Measurements from ENCODE around the gene KLHDC10.
"Not testable (repeated sequence)": the region's sequence is repeated elsewhere in the genome, so short reads cannot be mapped to it uniquely, and the experiment has no call there.

KLHDC10 gene

DNA sequence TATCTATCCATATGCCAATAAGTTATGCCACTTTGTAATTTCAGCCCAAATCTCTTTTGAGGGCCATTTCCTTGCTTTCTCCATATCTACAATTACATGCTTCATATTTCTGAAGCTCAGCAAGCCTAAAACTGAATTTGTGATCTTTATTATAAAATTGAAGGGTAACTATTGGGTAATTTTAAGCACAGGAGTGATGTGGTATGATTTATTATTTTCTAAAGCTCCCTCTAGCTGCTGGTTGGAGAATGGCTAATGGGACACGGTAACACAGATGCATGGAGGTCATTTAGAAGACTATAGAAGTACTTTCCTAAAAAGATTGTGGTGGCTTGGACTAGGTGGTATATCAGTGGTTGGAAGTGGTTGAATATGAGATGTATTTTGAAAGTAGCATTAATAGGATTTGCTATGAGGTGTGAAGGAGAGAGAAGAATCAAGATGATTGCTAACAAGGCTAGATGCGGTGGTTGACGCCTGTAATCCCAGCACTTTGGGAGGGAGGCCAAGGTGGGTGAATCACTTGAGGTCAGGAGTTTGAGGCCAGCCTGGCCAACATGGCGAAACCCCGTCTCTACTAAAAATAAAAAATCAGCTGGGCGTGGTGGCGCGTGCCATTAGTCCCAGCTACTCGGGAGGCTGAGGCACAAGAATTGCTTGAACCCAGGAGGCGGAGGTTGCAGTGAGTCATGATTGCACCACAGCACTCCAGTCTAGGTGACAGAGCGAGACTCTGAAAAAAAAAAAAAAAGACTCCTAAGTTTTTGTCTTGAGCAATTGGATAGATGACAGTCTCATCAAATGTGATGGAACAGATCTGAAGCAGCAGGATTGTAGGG is 13.9 kb downstream of the KLHDC10 start:
- Histone ChIP-seq H3K27ac (ENCODE audit: low read depth, low read length) (no peak overlapping the region), H3K18ac (ENCODE audit: low read length) (no peak overlapping the region), H3K79me2 (ENCODE audit: control insufficient read depth, insufficient read depth, low read length) (no peaks in the 10 kb centered on the region), H3K56ac (ENCODE audit: low read length) (no peak overlapping the region), H3K4me3 (ENCODE audit: low read length) (no peak overlapping the region), H3K23ac (ENCODE audit: low read length) (no peak overlapping the region), H2BK15ac (replicated peaks; ENCODE audit: low read depth) (no peak overlapping the region), H4K8ac (ENCODE audit: low read depth, low read length) (no peak overlapping the region), H3K4ac (ENCODE audit: low read depth, low read length) (no peak overlapping the region), H2BK5ac (ENCODE audit: low read length) (no peak overlapping the region), H3K36me3 (ENCODE audit: control insufficient read depth, insufficient read depth, low read length) (no peaks in the 10 kb centered on the region), H4K5ac (ENCODE audit: low read length) (no peak overlapping the region), H3K27me3 (ENCODE audit: insufficient read depth, low read length, poor library complexity) (no peaks in the 10 kb centered on the region), H3K79me1 (ENCODE audit: low read length) (no peaks in the 10 kb centered on the region), H3K4me2 (ENCODE audit: low read length) (no peak overlapping the region), H2BK120ac (ENCODE audit: low read depth, low read length) (no peak overlapping the region), H3K4me1 (ENCODE audit: control insufficient read depth, low read depth, low read length) (no peaks in the 10 kb centered on the region), H3K9ac (ENCODE audit: low read length) (no peak overlapping the region), H2AK5ac (ENCODE audit: low read length) (no peak overlapping the region)
- no CpG with 5 or more reads among the region's 11 CpGs for WGBS (ENCODE audit: extremely low coverage, insufficient coverage, low lambda C conversion rate)
- peak; percentile 13 for DNase-seq

DNA sequence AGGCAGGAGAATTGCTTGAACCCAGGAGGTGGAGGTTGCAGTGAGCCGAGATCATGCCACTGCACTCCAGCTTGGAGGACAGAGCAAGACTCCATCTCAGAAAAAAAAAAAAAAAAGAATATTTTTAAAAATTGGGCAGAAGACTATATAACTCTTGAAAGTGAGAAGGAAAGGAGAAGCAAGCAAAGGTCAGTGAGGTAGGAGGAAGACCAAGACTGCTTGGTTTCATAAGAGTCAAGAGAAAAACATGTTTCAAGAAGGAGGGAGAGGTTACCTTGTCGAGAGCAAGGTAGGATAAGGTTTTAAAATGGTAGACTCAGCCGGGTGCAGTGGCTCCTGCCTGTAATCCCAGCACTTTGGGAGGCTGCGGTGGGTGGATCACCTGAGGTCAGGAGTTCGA is 14.9 kb downstream of the KLHDC10 start:
- not testable (repeated sequence) for H3K4me2 ChIP-seq (ENCODE audit: low read length); H3K36me3 ChIP-seq (ENCODE audit: control insufficient read depth, insufficient read depth, low read length); H3K18ac ChIP-seq (ENCODE audit: low read length); H3K23ac ChIP-seq (ENCODE audit: low read length); H3K9ac ChIP-seq (ENCODE audit: low read length); H2BK5ac ChIP-seq (ENCODE audit: low read length); H4K5ac ChIP-seq (ENCODE audit: low read length); H3K27me3 ChIP-seq (ENCODE audit: insufficient read depth, low read length, poor library complexity); H3K27ac ChIP-seq (ENCODE audit: low read depth, low read length); H2BK120ac ChIP-seq (ENCODE audit: low read depth, low read length); H3K4ac ChIP-seq (ENCODE audit: low read depth, low read length); H3K56ac ChIP-seq (ENCODE audit: low read length); H4K8ac ChIP-seq (ENCODE audit: low read depth, low read length); H3K79me2 ChIP-seq (ENCODE audit: control insufficient read depth, insufficient read depth, low read length); H2AK5ac ChIP-seq (ENCODE audit: low read length); H3K79me1 ChIP-seq (ENCODE audit: low read length); H3K4me1 ChIP-seq (ENCODE audit: control insufficient read depth, low read depth, low read length); H2BK15ac ChIP-seq (replicated peaks; ENCODE audit: low read depth); DNase-seq; H3K4me3 ChIP-seq (ENCODE audit: low read length)
- no CpG with 5 or more reads among the region's 5 CpGs for WGBS (ENCODE audit: extremely low coverage, insufficient coverage, low lambda C conversion rate)

DNA sequence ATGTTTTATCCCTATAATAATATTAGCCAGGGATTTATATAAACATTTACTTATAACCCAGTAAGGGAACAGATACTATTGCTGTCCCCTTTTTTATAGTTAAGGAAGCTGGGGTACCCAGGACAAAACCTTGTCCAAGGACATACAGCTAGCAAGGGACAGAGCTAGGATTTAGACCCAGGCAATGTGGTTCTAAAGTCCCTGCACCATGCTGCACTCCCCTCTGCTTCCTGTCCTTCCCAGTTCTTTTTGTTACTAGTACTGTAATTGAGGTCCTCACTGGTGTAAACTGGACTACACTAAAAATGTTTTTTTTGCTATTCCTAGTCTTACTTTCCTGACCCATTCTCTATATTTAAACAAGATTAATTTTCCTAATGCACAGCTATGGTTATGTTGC is 16.6 kb downstream of the KLHDC10 start:
- Histone ChIP-seq H3K56ac (ENCODE audit: low read length) (no peak overlapping the region), H2AK5ac (ENCODE audit: low read length) (no peak overlapping the region)
- DNase-seq = no peak

DNA sequence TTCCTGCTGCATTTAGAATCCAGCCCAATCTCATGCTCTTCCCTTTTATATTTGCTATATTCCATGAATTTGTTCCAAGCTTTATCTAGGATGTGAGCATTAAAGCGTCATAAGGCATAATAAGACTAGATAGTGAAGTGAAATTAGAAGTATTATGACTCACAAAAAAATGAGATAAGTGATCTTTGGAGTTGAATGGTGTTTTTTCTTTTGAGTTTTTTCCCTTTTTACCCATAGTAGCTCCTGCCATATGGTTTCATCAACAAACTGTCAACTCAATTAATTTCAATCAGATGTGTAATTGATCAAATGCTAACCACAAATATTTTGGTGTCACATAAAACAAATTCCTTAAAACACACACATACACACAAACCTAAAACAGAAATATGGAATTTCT is 17.0 kb downstream of the KLHDC10 start:
- no peak for DNase-seq
- Histone ChIP-seq H3K4me3 (ENCODE audit: low read length) (no peak overlapping the region), H2BK15ac (replicated peaks; ENCODE audit: low read depth) (no peak overlapping the region), H2BK120ac (ENCODE audit: low read depth, low read length) (no peak overlapping the region), H3K23ac (ENCODE audit: low read length) (no peak overlapping the region), H3K18ac (ENCODE audit: low read length) (no peak overlapping the region), H3K27me3 (ENCODE audit: insufficient read depth, low read length, poor library complexity) (no peaks in the 10 kb centered on the region), H4K8ac (ENCODE audit: low read depth, low read length) (no peak overlapping the region), H2AK5ac (ENCODE audit: low read length) (no peak overlapping the region), H3K4me2 (ENCODE audit: low read length) (no peak overlapping the region), H3K79me1 (ENCODE audit: low read length) (no peaks in the 10 kb centered on the region), H3K79me2 (ENCODE audit: control insufficient read depth, insufficient read depth, low read length) (no peaks in the 10 kb centered on the region), H3K56ac (ENCODE audit: low read length) (no peak overlapping the region), H3K9ac (ENCODE audit: low read length) (no peak overlapping the region), H4K5ac (ENCODE audit: low read length) (no peak overlapping the region), H3K36me3 (ENCODE audit: control insufficient read depth, insufficient read depth, low read length) (no peaks in the 10 kb centered on the region), H2BK5ac (ENCODE audit: low read length) (no peak overlapping the region), H3K27ac (ENCODE audit: low read depth, low read length) (no peak overlapping the region), H3K4me1 (ENCODE audit: control insufficient read depth, low read depth, low read length) (no peaks in the 10 kb centered on the region), H3K4ac (ENCODE audit: low read depth, low read length) (no peak overlapping the region)
- WGBS (ENCODE audit: extremely low coverage, insufficient coverage, low lambda C conversion rate) = no CpG with 5 or more reads among the region's 1 CpG

More for the DNA sequence above, 16.6 kb downstream of the KLHDC10 start:
- H3K27ac ChIP-seq (ENCODE audit: low read depth, low read length) = no peak overlapping the region
- no peaks in the 10 kb centered on the region for H3K36me3 ChIP-seq (ENCODE audit: control insufficient read depth, insufficient read depth, low read length)
- H4K8ac ChIP-seq (ENCODE audit: low read depth, low read length) = no peak overlapping the region
- no peaks in the 10 kb centered on the region for H3K79me1 ChIP-seq (ENCODE audit: low read length)
- H4K5ac ChIP-seq (ENCODE audit: low read length) = no peak overlapping the region
- no peak overlapping the region for H2BK5ac ChIP-seq (ENCODE audit: low read length)
- no peak overlapping the region for H3K18ac ChIP-seq (ENCODE audit: low read length)
- H3K4me1 ChIP-seq (ENCODE audit: control insufficient read depth, low read depth, low read length) = no peaks in the 10 kb centered on the region
- no peak overlapping the region for H3K4me3 ChIP-seq (ENCODE audit: low read length)
- no peak overlapping the region for H3K9ac ChIP-seq (ENCODE audit: low read length)
- H3K79me2 ChIP-seq (ENCODE audit: control insufficient read depth, insufficient read depth, low read length) = no peaks in the 10 kb centered on the region
- no peak overlapping the region for H2BK15ac ChIP-seq (replicated peaks; ENCODE audit: low read depth)
- H2BK120ac ChIP-seq (ENCODE audit: low read depth, low read length) = no peak overlapping the region
- no peak overlapping the region for H3K23ac ChIP-seq (ENCODE audit: low read length)
- no peak overlapping the region for H3K4ac ChIP-seq (ENCODE audit: low read depth, low read length)
- no peak overlapping the region for H3K4me2 ChIP-seq (ENCODE audit: low read length)
- H3K27me3 ChIP-seq (ENCODE audit: insufficient read depth, low read length, poor library complexity) = no peaks in the 10 kb centered on the region

DNA sequence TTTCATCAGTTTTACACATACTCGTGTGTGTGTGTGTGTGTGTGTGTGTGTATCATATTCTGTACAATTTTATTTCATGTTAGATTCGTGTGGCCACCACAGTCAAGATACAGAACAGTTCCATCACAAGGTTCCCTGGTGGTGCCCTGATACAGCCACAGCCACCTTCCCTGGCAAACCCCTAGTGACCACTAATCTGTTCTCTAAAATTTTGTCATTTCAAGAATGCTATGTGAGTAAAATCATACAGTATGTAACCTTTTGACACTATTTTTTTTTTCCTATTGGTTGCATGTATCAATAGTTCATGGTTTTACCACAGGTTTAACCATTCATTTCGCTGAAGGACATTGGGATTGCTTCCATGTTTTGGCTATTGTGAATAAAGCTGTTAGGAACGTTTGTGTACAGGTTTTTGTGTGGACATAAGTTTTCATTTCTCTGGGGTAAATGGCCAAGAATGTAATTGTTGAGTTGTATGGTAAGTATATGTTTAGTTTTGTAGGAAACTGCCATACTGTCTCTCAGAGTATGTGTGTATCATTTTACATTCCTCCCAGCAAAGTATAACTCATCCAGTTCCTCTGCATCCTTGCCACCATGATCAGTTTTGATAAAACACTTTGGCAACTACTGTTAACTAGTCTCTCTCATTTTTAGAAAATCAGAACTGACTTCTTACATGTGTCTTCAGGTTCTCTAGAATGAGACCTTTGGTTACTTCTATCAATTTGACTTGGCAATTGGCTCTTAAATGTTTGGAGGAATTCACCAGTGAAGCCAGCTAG is 20.6 kb downstream of the KLHDC10 start:
- Histone ChIP-seq H2BK15ac (replicated peaks; ENCODE audit: low read depth) (no peak overlapping the region), H2BK5ac (ENCODE audit: low read length) (no peak overlapping the region), H3K4ac (ENCODE audit: low read depth, low read length) (no peak overlapping the region), H3K18ac (ENCODE audit: low read length) (no peak overlapping the region), H3K4me2 (ENCODE audit: low read length) (no peak overlapping the region), H3K27me3 (ENCODE audit: insufficient read depth, low read length, poor library complexity) (no peaks in the 10 kb centered on the region), H2AK5ac (ENCODE audit: low read length) (no peak overlapping the region), H3K9ac (ENCODE audit: low read length) (no peak overlapping the region), H3K4me3 (ENCODE audit: low read length) (no peak overlapping the region), H2BK120ac (ENCODE audit: low read depth, low read length) (no peak overlapping the region), H3K23ac (ENCODE audit: low read length) (no peak overlapping the region), H3K4me1 (ENCODE audit: control insufficient read depth, low read depth, low read length) (no peaks in the 10 kb centered on the region), H3K79me2 (ENCODE audit: control insufficient read depth, insufficient read depth, low read length) (no peaks in the 10 kb centered on the region), H3K79me1 (ENCODE audit: low read length) (no peaks in the 10 kb centered on the region), H3K36me3 (ENCODE audit: control insufficient read depth, insufficient read depth, low read length) (no peaks in the 10 kb centered on the region), H3K56ac (ENCODE audit: low read length) (no peak overlapping the region), H4K5ac (ENCODE audit: low read length) (no peak overlapping the region), H4K8ac (ENCODE audit: low read depth, low read length) (no peak overlapping the region), H3K27ac (ENCODE audit: low read depth, low read length) (no peak overlapping the region)
- no CpG with 5 or more reads among the region's 4 CpGs for WGBS (ENCODE audit: extremely low coverage, insufficient coverage, low lambda C conversion rate)
- no peak for DNase-seq
